Activated CD8-positive, alpha-beta memory T cell treated with anti-CD3 and anti-CD28 coated beads, Interleukin-2, amount 50 U/mL, for 4 hours (primary cell): ENCODE measurements around the gene C1QTNF8.

Experiments used
- DNase-seq: peaks from one replicate; pipeline ENCODE4 v3.0.0-alpha.2; 2020

Gene C1QTNF8

GRCh38 chr16:1126586-1126985 lies 30.5 kb upstream of the C1QTNF8 start:
- no peak for DNase-seq

DNA sequence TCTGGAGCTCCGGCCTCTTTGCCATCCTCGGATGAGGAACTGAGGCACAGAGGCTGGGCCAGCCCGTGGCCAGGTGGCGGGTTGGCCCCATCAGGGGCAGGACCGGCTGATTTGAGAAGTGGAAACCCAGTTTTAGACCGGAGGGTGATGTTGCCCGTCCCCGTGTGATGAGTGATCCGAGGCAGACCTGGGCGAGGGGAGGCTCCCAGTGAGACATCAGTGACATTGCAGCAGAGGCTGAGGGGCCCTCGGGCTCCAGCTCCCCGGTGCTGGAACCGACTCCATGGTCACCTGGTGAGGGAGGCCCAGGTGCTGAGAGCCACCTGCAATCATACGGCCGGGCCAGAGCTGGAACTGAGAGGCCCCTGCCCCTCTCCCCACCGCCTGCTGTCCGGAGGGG lies 30.0 kb upstream of the C1QTNF8 start:
- no peak for DNase-seq

DNA sequence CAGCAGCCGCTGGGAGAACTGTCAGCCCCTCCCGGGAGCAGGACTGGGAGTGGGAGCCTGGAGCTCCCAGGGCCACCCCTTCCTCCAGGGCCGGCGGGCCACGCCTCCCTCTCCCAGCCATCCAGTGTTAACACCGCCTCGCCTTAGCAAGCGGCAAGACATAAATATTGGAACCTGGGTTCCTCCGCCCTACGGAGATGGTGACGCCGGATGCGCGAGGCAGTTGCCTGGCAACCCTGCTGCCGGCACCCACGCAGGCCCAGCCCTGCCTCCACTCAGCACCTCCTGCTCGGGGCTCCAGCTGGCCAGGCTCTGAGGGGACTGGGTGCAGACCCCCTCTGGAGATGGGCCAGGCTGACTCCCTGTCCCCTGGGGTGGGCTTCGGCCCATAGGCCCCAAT lies 29.4 kb upstream of the C1QTNF8 start:
- no peak for DNase-seq

- no peak for DNase-seq
Observed at GRCh38 chr16:1124795-1125194, 28.8 kb upstream of the C1QTNF8 start.

DNA sequence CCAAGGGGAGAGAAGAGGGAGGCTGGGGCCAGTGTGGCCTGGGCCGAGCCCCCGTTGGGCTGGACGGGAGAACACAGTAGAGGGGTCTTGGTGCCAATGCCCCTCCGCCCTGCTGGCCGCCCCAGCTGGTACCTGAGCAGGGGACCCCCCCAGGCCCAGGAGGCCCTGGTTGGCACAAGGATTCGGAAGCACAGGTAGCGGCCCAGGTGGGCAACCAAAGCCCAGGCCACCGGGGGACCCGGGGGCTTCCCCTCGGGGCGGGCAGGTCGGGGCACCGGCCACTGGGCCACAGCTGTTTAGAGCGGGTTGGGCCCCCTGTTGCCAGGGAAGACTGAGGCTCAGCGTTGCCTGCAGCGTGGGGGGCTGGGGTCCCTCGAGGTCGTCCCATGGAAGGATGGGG lies 28.2 kb upstream of the C1QTNF8 start:
- no peak for DNase-seq

- no peak for DNase-seq
Observed at GRCh38 chr16:1123525-1124230, 27.6 kb upstream of the C1QTNF8 start.

DNA sequence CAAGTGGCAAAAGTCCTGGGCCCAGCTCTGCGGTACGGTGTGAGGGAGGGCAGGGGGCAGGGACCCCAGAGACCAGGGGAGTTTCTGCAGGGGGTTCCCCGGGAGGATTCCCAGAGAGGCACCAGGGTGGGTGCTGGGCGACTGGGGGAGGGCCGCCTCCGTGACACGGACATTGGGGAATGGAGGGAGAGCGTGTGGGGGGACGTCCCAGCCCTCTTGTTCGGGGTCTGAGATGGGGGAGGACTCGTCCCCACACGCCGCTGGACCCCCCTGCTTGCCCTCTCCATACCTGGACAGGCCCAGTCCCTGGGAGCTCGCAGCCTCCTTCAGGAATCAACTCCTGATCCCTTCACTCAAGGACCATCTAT lies 26.3 kb upstream of the C1QTNF8 start:
- DNase-seq = no peak

DNA sequence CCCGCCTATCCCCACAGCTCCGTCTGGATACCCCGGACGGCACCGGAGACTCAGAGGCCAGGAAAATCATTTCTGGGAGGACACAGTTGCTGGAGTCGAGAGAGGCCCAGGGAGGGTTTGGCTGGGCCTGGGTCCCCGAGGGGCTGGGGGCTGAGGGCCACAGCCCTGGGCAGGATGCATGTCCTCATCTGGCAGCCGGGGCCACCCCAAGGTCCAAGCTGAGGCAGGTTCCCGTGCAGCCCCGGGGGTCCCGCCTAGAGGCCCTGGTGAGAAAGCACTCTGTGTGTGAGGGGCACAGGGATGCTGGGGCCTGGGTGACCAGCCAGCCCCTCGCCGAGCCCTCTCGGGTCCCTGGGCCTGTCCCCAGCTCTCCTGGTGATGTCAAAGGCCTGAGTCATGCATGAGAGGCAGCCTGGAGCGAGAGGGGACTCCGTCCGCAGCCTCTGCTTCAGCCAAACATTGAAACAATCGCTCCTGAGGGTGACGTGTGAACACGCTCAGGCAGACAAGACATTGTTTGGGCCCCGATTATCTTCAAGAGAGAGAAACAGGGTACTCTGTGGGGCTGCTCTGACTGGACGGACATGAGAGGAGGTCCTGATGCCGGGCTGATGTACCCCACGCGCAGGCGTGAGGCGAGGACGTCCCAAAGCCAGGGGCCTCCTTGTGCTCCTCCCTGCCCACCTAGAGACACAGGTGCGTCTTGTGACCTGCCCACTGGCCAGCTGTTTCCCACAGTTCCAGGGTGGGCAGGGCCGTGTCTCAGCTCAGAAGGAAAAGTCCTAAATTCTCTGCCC lies 25.8 kb upstream of the C1QTNF8 start:
- DNase-seq = no peak

- DNase-seq = no peak
Observed at GRCh38 chr16:1121009-1121408, 25.0 kb upstream of the C1QTNF8 start.

DNA sequence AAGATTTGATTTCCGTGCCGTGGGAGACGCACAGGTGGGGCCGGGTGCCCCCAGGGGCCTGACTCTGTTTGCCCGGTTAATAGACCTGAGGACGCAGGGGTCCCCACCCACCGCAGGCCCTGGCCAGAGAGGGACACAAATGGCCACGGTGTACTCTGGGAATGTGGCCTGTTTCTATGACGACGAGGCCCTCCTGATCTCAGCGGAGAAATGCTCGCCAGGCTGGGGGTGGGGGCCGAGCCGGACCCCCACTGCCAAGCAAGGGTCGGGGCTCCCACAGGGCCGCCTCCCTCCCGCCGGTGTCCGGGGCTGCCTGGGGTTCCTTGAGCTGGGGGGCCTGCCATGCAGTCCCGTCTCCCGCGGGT lies 24.5 kb upstream of the C1QTNF8 start:
- no peak for DNase-seq

GRCh38 chr16:1119766-1120576 lies 23.9 kb upstream of the C1QTNF8 start:
- no peak for DNase-seq

GRCh38 chr16:1119129-1119528 lies 23.1 kb upstream of the C1QTNF8 start:
- DNase-seq = no peak

- DNase-seq = no peak
Observed at GRCh38 chr16:1117926-1118325, 21.9 kb upstream of the C1QTNF8 start.

- no peak for DNase-seq
Observed at GRCh38 chr16:1117176-1117900, 21.3 kb upstream of the C1QTNF8 start.

GRCh38 chr16:1116693-1117077 lies 20.6 kb upstream of the C1QTNF8 start:
- no peak for DNase-seq

DNA sequence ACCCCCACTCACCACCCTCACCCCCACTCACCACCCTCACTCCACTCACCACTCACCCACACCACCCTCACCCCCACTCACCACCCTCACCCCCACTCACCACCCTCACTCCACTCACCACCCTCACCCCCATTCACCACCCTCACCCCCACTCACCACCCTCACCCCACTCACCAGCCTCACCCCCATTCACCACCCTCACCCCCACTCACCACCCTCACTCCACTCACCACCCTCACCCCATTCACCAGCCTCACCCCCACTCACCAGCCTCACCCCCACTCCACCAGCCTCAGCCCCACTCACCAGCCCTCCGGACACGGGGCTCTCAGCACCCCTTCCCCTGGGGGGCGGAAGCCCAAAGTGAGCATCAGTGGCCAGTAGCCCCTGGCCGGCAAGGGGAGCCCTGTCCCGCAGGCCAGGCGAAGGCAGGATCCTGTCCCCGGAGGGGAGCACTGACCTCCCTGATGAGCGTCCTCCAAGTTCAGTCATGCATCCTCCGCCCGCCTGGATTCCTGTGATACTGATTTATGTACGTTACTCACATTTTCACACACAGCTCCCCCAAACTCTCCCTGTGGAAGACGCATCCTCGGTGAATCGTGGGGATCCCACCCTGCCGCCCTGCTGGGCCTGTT lies 18.0 kb upstream of the C1QTNF8 start:
- DNase-seq = no peak

DNA sequence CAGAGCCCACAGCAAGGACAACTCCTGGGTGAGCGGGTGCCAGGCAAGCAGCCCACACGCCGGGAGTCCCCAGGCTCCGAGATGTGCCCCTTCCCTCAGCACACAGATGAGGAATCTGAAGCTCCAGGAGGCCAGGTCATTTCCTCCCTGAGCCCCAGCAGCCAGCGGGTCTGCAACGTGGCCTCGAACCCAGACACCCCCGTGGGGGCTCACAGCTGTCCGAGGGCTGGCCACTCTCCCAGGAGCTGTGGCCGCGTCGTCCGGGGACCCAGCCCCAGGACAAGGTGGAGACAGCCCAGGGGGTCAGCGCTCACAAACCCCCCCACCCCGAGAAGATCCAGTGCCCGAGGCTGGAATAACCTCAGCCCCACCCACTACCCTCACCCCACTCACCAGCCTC lies 17.4 kb upstream of the C1QTNF8 start:
- DNase-seq = no peak

- no peak for DNase-seq
Observed at GRCh38 chr16:1112506-1113184, 16.6 kb upstream of the C1QTNF8 start.

DNA sequence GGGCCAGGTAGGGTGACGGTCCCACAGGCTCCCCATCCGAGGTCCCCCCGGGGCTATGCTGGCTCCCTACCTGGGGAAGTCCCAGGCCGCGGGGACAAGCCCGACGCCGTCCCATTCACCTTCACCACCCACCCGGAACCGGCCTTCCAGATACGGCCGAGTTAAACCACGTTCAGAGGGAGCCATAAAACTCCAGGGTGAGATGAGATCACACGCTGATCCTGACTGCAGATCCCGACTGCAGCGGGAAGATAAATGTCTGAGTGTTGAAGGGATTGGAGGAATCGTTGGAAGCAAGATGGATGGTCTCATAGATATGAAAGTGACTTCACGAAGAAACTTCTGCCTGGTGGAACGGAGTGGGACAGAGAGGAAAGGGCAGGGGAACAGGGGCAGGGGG lies 13.6 kb upstream of the C1QTNF8 start:
- DNase-seq = no peak

DNA sequence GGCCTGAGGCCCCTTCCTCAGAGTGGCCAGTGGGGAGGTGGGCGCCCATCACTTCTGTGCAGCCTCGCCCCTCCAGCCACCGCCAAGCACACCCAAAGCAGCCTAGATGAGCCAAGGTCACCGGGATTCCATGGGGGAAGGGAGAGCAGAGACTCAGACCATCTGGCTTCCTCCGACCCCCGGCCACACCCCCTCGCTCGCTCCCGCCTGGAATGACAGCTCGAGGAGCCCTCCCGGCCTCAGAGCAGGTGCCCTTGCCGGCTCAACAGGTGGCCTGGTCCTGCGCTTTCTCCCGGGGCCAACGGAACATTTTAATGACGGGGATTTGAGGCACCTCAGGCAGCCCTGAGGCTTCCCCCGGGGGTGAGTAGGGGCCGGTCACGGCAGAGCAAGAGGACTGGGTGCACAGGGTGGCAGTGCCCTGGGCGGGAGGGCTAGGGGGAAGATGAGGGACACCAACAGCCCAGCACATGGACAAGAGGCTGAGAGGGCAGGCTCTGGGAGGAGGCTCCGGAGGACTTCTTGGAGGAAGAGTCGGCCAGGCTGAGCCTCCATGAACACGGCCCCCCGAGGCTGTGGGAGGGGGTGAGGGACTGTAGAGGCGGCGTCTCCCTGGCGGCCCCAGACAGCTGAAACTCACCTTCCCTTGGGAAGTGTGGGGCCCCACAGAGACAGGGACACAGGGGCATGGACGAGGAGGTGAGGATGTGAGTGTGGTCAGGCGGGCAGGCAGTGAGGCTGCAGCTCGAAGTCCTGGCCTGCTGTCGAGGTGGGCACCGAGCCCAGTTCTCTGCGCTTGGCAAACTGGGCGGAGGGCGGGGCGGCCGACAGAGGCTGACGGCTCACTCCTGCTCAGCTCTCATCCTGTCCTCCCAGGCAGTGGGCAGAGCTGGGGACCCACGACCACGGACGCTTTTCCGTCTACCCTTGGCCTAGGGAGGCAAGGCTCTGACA lies 12.5 kb upstream of the C1QTNF8 start:
- DNase-seq = no peak

- no peak for DNase-seq
Observed at GRCh38 chr16:1107731-1108130, 11.7 kb upstream of the C1QTNF8 start.
